Measurements from ENCODE around the gene RPL7A. TPM values are rescaled to one million over a fixed set of nuclear protein-coding genes. Genes with fewer than 3 reads are reported as not detected.

The RPL7A gene
- total and polyA plus RNA-seq, 2 of the 13 experiments (the other 11 are each of a cell fraction or from before 2014, with no cell fraction given), result 2,401 to 2,938 TPM

DNA sequence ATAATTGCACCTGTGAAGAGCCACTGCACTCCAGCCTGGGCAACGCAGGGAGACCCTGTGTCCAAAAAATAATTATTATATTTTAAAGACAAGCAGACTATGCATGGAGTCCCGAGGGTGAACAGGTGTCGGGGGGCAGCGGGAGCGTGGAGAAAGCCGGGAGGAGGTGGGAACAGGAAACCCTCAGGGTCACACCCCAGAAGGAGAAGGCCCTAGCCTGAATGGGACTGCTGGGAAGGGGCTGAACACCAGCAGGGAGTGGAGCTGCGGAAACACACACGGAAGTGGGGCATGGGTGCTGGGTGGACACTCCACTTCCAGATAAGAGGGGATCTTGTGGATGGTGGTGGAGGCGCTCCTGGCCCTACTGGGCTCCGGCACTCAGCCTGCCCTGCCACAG is 24.8 kb upstream of the RPL7A start:
- Histone ChIP-seq H3K4me2 (ENCODE audit: low read depth, low read length) (no peak overlapping the region), H3K4me1 (ENCODE audit: insufficient read depth, low read length) (no peaks in the 10 kb centered on the region), H3K9ac (ENCODE audit: insufficient read depth, low read depth, low read length) (no peak overlapping the region), H3K4me3 (replicated peaks in 1 of 3; ENCODE audit: insufficient read depth in 1 of 3, low read depth in 2 of 3, low read length in 3 of 3) (no peak overlapping the region), H3K27me3 (ENCODE audit: control insufficient read depth in 1 of 2, insufficient read depth in 2 of 2, low read length in 2 of 2) (peaks cover 1 to 2% of the 10 kb centered on the region in 2 experiments; a peak in 2 of 5 replicates), H3K9me3 (ENCODE audit: low read length) (peaks cover 9% of the 10 kb centered on the region; the same call in 1 of the 2 replicates), H4K20me1 (ENCODE audit: insufficient read depth, low read length) (no peaks in the 10 kb centered on the region), H2AFZ (ENCODE audit: low read length) (no peak overlapping the region), H3K27ac (ENCODE audit: extremely low read length, insufficient read depth, low read length) (no peak overlapping the region), H3K36me3 (replicated peaks in 1 of 2; ENCODE audit: control insufficient read depth in 1 of 2, insufficient read depth in 2 of 2, low read length in 2 of 2) (no peaks in the 10 kb centered on the region), H3K79me2 (ENCODE audit: insufficient read depth, low read length) (no peaks in the 10 kb centered on the region)
- no TSS peak for BruUV-seq (replicated peaks)
- CTCF ChIA-PET (ENCODE audit: low intra/inter-chr PET ratio, low total read pairs), result no interaction called here
- intact Hi-C loops (cut with micrococcal nuclease; ENCODE audit: unreplicated experiment), result no loop called here
- POLR2A ChIA-PET, result no interaction called here
- DNase-seq (ENCODE audit: low spot score), result no peak
- WGBS (ENCODE audit: low lambda C conversion rate), result 54% methylated on average over 10 of the region's 10 CpGs
- FAIRE-seq, result no peak
- in situ Hi-C loops (cut with HindIII; ENCODE audit: extremely low pct_ligation_motif_present, low pct_unique_long_range_greater_than_20kb), result loop anchor here (10.0 kb wide), 1 partner anchor 78 kb away; no protein-coding TSS in a partner anchor
- no peak for ATAC-seq
- TF ChIP-seq MYC (CRISPR knock-in tag; IDR thresholded peaks at IDR 0.05; ENCODE audit: borderline replicate concordance) (no peak), ZNF331 (CRISPR knock-in tag; IDR thresholded peaks at IDR 0.05) (no peak), MIXL1 (CRISPR knock-in tag; IDR thresholded peaks at IDR 0.05) (no peak), KDM2A (CRISPR knock-in tag; IDR thresholded peaks at IDR 0.05; ENCODE audit: borderline replicate concordance, low read depth) (no peak), ZNF138 (CRISPR knock-in tag; IDR thresholded peaks at IDR 0.05; ENCODE audit: low read depth) (no peak), ATRX (CRISPR knock-in tag; IDR thresholded peaks at IDR 0.05; ENCODE audit: borderline replicate concordance) (no peak), NR1H2 (CRISPR knock-in tag; IDR thresholded peaks at IDR 0.05; ENCODE audit: borderline replicate concordance, low read depth) (no peak), ZBTB21 (CRISPR knock-in tag; IDR thresholded peaks at IDR 0.05) (no peak), NFIB (CRISPR knock-in tag; IDR thresholded peaks at IDR 0.05; ENCODE audit: borderline replicate concordance) (no peak), SKI (IDR thresholded peaks at IDR 0.05; ENCODE audit: partially characterized antibody) (no peak), ZNF720 (CRISPR knock-in tag; IDR thresholded peaks at IDR 0.05) (no peak), GABPB1 (CRISPR knock-in tag; IDR thresholded peaks at IDR 0.05) (no peak), ZNF432 (CRISPR knock-in tag; IDR thresholded peaks at IDR 0.05; ENCODE audit: borderline replicate concordance) (no peak), AHR (CRISPR knock-in tag; IDR thresholded peaks at IDR 0.05) (no peak), BORCS8-MEF2B (CRISPR knock-in tag; IDR thresholded peaks at IDR 0.05) (no peak), ZNF24 (IDR thresholded peaks at IDR 0.05) (no peak), THAP11 (CRISPR knock-in tag; IDR thresholded peaks at IDR 0.05) (no peak)
- TF ChIP-seq, protein P1, sequence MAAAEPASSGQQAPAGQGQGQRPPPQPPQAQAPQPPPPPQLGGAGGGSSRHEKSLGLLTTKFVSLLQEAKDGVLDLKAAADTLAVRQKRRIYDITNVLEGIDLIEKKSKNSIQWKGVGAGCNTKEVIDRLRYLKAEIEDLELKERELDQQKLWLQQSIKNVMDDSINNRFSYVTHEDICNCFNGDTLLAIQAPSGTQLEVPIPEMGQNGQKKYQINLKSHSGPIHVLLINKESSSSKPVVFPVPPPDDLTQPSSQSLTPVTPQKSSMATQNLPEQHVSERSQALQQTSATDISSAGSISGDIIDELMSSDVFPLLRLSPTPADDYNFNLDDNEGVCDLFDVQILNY (CRISPR knock-in tag; conservative IDR thresholded peaks at IDR 0.05), result no peak
- TF ChIP-seq, protein P2, sequence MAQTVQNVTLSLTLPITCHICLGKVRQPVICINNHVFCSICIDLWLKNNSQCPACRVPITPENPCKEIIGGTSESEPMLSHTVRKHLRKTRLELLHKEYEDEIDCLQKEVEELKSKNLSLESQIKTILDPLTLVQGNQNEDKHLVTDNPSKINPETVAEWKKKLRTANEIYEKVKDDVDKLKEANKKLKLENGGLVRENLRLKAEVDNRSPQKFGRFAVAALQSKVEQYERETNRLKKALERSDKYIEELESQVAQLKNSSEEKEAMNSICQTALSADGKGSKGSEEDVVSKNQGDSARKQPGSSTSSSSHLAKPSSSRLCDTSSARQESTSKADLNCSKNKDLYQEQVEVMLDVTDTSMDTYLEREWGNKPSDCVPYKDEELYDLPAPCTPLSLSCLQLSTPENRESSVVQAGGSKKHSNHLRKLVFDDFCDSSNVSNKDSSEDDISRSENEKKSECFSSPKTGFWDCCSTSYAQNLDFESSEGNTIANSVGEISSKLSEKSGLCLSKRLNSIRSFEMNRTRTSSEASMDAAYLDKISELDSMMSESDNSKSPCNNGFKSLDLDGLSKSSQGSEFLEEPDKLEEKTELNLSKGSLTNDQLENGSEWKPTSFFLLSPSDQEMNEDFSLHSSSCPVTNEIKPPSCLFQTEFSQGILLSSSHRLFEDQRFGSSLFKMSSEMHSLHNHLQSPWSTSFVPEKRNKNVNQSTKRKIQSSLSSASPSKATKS (CRISPR knock-in tag; IDR thresholded peaks at IDR 0.05), result no peak

Data from HepG2 (cell line).